ENCODE results near the gene RBFOX2. TPM values are rescaled to one million over a fixed set of nuclear protein-coding genes. Genes with fewer than 3 reads are reported as not detected.

RBFOX2 gene
- total RNA-seq, 1 donor from 2014 or later, result 64.1 TPM

DNA sequence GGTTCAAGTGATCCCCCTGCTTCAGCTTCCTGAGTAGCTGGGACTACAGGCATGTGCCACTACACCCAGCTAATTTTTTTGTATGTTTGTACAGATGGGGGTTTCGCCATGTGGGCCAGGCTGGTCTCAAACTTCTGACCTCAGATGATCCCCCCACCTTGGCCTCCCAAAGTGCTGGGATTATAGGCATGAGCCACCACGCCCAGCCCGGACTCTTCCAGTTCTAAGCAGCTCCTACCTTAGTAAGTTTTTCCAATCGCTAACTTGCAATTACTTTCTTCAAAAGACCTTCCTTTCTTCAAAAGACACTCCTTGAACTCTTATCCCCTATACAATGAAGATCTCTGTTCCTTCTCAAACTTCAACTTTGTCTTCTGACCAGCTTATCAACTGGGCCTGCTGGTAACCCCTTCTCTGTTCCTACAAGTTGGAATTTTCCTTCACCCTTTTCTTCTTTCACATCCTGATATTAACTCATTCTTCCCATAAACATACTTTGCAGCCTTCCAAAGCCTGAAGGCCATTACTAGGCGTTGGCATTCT lies 25.8 kb downstream of the RBFOX2 start:
- no peaks in the 10 kb centered on the region for H3K9me3 ChIP-seq
- no peak for TF ChIP-seq CTCF (IDR thresholded peaks at IDR 0.05)
- H3K27me3 ChIP-seq, result no peaks in the 10 kb centered on the region
- intact Hi-C loops (cut with DNase I), result no loop called here
- no peaks in the 10 kb centered on the region for H3K36me3 ChIP-seq
- H3K4me3 ChIP-seq, result no peak overlapping the region
- ATAC-seq (no peak), DNase-seq (no peak)
- H3K27ac ChIP-seq, result no peak overlapping the region
- peaks cover 5% of the 10 kb centered on the region for H3K4me1 ChIP-seq

GRCh38 chr22:36002084-36002483 lies 26.5 kb downstream of the RBFOX2 start:
- Histone ChIP-seq H3K4me3 (no peak overlapping the region), H3K36me3 (no peaks in the 10 kb centered on the region), H3K27me3 (no peaks in the 10 kb centered on the region), H3K27ac (no peak overlapping the region), H3K4me1 (peaks cover 5% of the 10 kb centered on the region), H3K9me3 (no peaks in the 10 kb centered on the region)
- no peak for DNase-seq
- intact Hi-C loops (cut with DNase I), result no loop called here
- ATAC-seq, result no peak
- no peak for TF ChIP-seq CTCF (IDR thresholded peaks at IDR 0.05)

GRCh38 chr22:35998748-35999147 lies 29.9 kb downstream of the RBFOX2 start:
- Histone ChIP-seq H3K27me3 (no peaks in the 10 kb centered on the region), H3K36me3 (no peaks in the 10 kb centered on the region), H3K4me1 (peaks cover 23% of the 10 kb centered on the region), H3K9me3 (no peaks in the 10 kb centered on the region), H3K27ac (no peak overlapping the region), H3K4me3 (no peak overlapping the region)
- ATAC-seq, result no peak
- intact Hi-C loops (cut with DNase I), result no loop called here
- no peak for DNase-seq
- no peak for TF ChIP-seq CTCF (IDR thresholded peaks at IDR 0.05)

- Histone ChIP-seq H3K4me1 (peaks cover 23% of the 10 kb centered on the region), H3K9me3 (no peaks in the 10 kb centered on the region), H3K4me3 (no peak overlapping the region), H3K27ac (no peak overlapping the region), H3K36me3 (no peaks in the 10 kb centered on the region), H3K27me3 (no peaks in the 10 kb centered on the region)
- no peak for ATAC-seq
- no peak for DNase-seq
- intact Hi-C loops (cut with DNase I), result no loop called here
- TF ChIP-seq CTCF (IDR thresholded peaks at IDR 0.05), result no peak
Observed at GRCh38 chr22:35997438-35997837, 31.2 kb downstream of the RBFOX2 start.

- no peaks in the 10 kb centered on the region for H3K27me3 ChIP-seq
- intact Hi-C loops (cut with DNase I), result no loop called here
- no peaks in the 10 kb centered on the region for H3K36me3 ChIP-seq
- TF ChIP-seq CTCF (IDR thresholded peaks at IDR 0.05), result no peak
- no peak overlapping the region for H3K4me3 ChIP-seq
- H3K4me1 ChIP-seq, result peaks cover 22% of the 10 kb centered on the region
- H3K9me3 ChIP-seq, result no peaks in the 10 kb centered on the region
- H3K27ac ChIP-seq, result peak overlapping the region; percentile 58
- DNase-seq, result no peak
- ATAC-seq, result no peak
Observed at GRCh38 chr22:35996596-35996995, 32.0 kb downstream of the RBFOX2 start.

DNA sequence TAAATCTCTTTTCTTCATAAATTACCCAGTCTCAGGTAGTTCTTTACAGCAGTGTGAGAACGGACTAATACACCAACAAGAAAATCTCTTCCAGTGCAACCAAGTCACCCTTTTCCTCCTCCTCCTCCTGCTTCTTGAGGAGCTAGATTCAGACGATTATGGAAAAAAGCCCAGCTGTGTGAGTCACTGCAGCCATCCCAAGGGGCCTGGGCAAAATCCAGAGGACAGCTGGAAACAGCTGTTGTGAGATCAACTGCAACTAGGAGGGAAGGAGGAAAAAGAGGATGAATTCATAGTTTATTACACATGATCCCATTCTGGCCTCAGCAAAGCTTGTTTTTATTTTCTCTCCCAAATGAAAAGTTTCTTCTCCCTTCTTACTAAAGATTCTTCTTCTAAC lies 32.9 kb downstream of the RBFOX2 start:
- intact Hi-C loops (cut with DNase I), result no loop called here
- H3K4me3 ChIP-seq, result no peak overlapping the region
- no peaks in the 10 kb centered on the region for H3K9me3 ChIP-seq
- TF ChIP-seq CTCF (IDR thresholded peaks at IDR 0.05), result no peak
- no peaks in the 10 kb centered on the region for H3K36me3 ChIP-seq
- peaks cover 18% of the 10 kb centered on the region for H3K4me1 ChIP-seq
- ATAC-seq (peak; percentile 55), DNase-seq (no peak)
- H3K27me3 ChIP-seq, result no peaks in the 10 kb centered on the region
- peak overlapping the region; percentile 58 for H3K27ac ChIP-seq

All from upper lobe of right lung (tissue), 1 donor.